DOHH2 (cell line): ENCODE results near the gene OPN1SW.

Source experiments
- CTCF ChIP-seq: fragments of 200-600 bp; sonication (generic); IDR thresholded peaks from one replicate; pipeline ENCODE4 v1.5.1; 2014; ENCODE audit warnings: antibody characterized with exemption, mild to moderate bottlenecking, low read depth, low read length; ENCODE audit not compliant: poor library complexity, severe bottlenecking
- EZH2phosphoT487 ChIP-seq: fragments of 200-600 bp; sonication (generic); IDR thresholded peaks from 2 replicates; pipeline ENCODE4 v1.6.1; 2017; ENCODE audit warnings: borderline replicate concordance, mild to moderate bottlenecking, antibody characterized with exemption, low read length, moderate library complexity, mixed read lengths

- TF ChIP-seq CTCF: no peak
- no peak for TF ChIP-seq EZH2phosphoT487
These were observed 16.4 kb downstream of the OPN1SW start for GRCh38 chr7:128759242-128759641.
